ENCODE results near the gene NDUFAF8.

NDUFAF8 gene, protein sequence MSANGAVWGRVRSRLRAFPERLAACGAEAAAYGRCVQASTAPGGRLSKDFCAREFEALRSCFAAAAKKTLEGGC

DNA sequence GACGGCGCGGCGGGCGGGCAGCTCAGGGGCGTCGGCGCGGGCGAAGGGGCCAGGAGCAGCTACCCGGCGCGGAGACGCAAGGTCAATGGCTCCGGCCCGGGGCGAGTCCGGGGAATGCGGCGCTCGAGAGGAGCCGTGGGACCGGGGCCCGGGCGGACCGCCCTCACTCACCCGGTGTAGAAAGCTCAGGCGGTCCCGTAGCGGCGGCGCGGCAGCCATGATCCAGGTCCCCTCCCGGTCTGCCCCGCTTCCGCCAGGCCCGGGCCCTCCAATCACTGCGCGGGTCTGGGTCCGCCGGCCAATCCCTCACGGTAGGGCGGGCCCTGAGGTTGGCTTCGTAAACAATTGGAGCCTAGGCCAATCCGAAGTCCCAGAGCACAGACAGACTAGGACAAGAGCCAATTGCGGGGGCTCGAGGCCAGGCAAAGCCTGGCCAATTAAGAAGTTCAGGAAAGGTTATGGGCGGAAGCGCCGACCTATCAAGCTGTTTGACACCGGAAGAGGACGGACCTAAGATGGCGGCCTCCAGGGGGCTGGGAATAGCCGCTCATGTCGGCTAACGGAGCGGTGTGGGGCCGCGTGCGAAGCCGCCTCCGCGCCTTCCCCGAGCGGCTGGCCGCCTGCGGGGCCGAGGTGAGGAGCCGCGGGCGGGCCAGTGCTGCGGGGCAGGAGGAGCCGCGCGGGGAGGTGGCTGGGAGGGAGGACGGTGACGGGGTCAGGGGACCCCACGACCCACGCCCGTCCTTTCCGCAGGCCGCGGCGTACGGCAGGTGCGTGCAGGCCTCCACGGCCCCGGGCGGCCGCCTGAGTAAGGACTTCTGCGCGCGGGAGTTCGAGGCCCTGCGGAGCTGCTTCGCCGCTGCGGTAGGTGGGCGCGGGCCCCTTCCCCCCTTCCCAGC, at the start of gene NDUFAF8, which contains the start of gene TEPSIN:
TSS of gene NDUFAF8 (plus strand) at position 504 of the 899 bp plus-strand sequence. CDS start at position 550, 46 bp downstream.
TSS of gene TEPSIN (minus strand) at position 241 of the 899 bp plus-strand sequence. CDS start at position 219, 22 bp downstream.
- FAIRE-seq, result peak; percentile 99
- peak; percentile 100 for DNase-seq (ENCODE audit: insufficient read length, low spot score)

DNA sequence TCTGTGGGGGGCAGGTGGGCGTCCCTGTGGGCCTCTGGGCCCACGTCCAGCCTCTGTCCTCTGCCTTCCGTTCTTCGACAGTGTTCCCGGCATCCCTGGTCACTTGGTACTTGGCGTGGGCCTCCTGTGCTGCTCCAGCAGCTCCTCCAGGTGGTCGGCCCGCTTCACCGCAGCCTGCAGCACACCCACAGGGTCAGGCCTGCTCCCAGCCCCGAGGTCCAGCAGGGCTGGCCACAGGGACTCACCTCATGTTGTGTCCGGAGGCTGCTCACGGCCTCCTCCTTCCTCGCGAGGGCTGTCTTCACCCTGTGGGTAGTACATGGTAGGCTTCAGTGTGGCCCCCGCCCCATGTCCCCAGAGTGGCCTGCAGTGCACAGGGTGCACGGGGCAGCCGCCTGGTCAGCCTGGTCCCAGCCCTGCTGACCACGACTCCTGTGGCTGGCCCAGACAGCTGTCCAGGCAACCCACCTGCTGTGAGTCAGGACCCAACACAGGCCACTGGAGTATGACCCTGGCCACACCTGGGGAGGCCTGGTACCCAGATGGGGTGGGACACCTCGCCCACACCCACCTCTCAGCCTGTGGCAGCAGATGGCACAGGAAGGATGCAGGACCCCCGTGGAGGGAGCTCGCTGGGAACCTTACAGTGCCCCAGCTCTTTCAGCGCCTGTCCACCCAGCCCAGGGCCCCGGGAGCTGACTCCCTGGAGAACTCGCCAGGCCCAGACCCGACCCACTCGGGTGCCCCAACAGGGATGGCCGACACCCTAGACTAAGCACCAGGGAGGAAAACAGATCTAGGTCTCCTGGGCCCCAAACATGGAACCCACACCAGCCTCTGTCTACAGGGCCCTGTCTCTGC, 49.2 kb upstream of the NDUFAF8 start:
- FAIRE-seq (no peak), DNase-seq (ENCODE audit: insufficient read length, low spot score) (no peak)

DNA sequence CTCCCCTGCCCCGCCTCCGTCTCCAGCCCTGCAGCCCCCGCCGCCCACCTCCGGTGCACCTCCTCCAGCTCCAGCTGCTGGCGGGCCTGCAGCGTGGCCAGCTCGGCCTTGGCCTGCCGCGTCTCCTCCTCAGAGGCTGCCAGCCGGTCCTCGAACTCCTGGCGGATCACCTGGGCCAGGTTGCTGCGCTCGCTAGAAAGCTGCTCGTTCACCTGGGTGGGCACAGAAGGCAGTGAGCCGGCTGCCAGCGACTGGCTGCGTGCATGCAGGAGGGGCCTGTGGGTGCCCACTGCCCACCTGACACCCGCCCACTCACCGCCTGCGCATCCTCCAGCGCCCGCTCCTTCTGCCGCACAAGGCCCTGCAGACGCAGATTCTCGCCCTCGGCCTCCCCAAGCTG, 48.5 kb upstream of the NDUFAF8 start:
- no peak for FAIRE-seq
- DNase-seq (ENCODE audit: insufficient read length, low spot score), result no peak

DNA sequence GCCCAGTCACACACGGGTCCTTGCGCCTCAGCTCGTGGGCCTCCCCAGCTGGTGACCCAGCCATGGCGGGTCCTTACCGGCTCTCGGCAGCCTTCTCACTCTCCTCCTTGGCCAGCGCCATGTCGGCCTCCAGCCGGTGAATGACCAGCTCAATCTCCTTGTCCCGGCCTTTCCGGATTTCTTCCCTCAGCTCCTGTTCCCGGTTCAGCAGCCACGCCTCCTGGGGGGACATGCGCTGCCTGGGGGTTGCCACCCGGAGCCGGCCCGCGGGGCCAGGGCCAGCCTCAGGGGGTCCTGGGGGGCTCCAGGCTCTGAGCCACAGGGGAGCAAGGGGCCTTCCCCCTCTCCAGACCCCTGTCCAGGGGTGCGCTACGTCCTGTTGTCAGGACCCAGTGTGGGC, 48.0 kb upstream of the NDUFAF8 start:
- FAIRE-seq, result no peak

DNA sequence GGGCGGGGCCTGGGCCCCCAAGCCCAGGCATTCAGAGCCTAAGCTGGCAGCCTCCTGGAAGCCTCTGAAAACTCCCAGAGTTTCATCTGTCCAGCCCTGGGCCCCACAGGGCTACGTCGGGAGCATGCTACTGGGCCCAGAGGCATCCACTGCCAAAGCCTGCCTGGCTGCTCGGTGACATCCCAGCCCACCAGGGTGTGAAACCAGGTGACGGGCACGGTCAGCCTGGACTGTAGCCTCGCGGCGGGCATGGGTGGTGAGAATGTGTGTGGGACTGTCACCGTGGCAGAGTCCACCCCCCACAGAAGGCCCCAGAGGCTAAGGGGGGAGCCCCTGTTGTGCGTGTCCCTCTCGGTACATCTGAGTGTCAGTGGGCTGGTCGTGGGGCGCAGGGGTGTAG, 47.5 kb upstream of the NDUFAF8 start:
- DNase-seq (ENCODE audit: insufficient read length, low spot score), result no peak
- no peak for FAIRE-seq

More for the DNA sequence above, 48.0 kb upstream of the NDUFAF8 start:
- DNase-seq (ENCODE audit: insufficient read length, low spot score), result no peak

DNA sequence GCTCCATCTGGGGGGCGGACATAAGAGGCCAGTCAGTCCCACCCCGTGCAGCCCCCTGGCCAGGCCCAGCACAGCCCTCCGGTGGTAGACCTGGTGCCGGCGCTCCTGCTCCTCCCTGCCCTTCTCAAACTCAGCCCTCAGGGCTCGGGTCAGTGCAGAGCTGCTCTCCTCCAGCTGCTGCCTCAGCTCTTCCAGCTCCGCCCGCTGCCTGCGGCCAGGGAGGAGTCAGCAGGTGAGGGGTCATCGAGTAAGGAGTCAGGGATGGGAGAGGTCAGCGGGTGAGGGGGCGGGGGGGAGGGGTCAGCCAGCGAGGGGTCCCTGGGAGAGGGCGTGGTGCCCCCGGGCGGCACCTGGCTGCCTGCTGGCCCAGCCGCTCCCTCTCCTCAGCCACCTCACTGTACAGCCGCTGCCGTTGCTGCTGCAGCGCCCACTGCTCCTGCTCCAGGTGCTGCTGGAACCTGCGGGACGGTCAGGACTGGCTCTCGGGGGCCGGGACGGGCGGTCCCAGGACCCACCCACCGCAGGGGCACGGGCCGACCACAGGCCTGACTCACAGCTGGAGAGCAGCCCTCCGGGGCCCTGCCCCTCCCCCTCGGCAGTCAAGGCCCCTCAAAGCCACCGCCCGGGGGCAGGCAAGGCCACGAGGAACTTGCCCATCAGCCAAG, 46.6 kb upstream of the NDUFAF8 start:
- FAIRE-seq (no peak), DNase-seq (ENCODE audit: insufficient read length, low spot score) (no peak)

DNA sequence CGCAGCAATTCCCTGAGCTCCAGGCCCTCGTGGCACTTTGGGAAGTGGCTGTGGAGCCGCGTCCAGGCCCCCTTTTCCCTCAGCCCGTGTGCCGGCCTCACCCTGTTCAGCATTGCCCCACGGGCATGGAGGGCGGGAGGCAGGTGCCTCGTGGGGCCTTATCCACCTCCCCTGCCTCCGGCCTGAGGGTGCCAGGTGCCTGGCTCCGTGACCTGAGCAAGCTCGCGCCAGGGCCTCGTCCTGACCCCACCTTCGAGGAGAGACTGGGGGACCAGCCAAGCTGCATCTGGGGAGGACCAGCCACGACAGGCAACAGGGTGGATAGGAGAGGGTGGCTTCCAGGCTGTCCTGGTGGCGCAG, 46.1 kb upstream of the NDUFAF8 start:
- FAIRE-seq (no peak), DNase-seq (ENCODE audit: insufficient read length, low spot score) (no peak)

DNA sequence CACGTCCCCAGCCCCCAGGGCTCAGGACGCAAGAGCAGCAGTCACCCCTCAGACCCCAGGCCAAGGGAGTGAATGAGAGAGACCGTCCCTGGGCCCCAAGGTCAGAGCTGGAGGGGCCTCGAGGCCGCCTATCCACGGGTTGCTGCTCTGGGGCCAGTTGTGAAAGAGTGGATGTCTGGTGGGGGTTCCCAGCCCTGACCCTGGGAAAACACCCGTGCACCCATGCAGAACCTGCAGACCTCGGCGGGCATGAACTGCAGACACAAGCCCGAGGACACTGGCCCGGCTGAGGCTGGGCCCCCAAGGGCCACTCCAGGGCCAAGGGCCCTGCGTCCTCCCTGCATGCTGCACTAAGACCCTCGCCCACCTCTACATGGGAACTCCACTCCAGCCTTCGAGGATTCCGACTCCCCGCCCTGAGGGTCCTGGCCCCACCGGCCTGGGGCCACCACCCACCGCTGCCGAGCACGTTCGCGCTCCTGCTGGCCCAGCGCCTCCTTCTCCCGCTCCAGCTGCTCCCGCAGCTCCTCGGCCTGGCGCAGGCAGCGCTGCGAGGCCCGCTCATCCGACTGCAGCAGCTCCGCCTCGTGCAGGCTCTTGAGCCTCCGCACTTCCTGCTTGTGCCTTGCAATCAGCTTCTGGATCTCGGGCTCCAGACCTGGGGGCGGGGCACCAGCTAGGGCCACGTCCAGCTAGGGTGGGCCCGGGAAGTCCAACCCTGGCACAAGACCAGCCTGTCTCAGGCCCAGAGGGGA, 45.5 kb upstream of the NDUFAF8 start:
- FAIRE-seq (no peak), DNase-seq (ENCODE audit: insufficient read length, low spot score) (no peak)

DNA sequence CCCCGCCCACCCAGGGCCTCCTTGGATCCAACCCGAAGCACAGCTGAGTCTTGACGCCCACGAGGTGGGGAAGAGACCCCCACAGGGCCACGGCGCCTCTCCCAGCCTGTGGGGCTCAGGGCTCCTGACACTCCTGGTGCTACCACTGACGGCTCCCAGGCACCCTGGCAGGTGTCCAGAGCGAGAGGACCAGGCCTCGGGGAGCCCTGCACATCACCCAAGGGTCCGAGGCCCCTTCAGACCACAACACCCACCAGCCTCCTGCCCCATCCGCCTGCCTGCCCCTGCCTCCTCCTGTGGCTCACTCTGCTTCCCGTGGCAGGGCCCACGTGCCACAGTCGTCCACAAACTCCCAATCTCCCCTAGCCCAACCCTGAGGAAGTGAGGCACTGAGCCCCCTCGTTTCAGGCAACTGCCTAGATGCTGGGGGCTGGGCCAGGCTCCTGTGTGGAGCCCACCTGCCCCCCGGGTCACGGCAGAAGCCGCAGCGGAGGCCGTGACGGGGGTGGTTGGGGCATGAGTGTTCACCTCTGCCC, 44.8 kb upstream of the NDUFAF8 start:
- FAIRE-seq, result no peak
- no peak for DNase-seq (ENCODE audit: insufficient read length, low spot score)

DNA sequence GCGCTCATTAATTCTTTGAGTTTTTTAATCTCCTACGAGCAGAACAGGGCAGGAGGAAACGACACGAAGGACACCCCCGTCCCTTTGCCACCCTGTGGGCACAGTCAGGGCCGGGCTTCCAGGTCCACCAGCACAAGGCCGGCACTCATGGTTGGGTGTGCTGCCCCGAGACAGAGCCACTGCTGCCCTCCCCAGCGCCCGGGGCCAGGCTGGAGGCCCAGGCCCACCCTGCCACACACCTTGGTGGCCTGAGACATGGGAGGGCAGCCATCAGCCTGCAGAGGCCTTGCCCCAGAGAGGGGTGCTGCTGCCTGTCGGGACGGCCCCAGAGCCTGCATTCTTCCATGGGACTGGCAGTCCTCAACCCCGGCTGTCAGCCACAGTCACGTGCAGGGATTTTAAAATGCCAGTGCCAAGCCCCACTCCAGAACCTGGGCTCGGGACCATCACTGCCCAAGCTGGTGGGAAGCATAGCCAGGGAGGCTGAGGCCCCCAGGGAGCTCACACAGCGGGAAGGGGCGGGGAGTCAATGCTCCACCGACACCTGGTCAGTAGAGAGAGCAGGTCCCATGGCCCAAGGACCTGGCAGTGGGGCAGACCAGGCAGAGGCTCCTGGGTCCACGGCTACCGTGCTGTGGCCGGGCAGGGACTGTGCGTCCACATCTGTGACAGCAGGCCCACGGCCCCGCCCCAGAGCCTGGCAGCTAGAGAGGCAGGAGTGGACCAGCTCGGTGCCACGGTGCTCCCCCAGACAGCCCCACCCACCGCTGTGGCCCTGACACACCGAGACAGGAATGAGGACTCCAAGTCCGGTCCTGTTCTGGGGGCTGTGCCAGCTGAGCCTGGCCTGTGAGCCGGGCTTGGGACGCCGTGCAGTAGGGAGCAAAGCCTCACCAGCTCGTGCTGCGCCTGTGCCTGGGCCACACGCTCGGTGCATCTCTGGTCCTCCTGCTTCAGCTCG, 43.9 kb upstream of the NDUFAF8 start:
- DNase-seq (ENCODE audit: insufficient read length, low spot score) (no peak), FAIRE-seq (no peak)

DNA sequence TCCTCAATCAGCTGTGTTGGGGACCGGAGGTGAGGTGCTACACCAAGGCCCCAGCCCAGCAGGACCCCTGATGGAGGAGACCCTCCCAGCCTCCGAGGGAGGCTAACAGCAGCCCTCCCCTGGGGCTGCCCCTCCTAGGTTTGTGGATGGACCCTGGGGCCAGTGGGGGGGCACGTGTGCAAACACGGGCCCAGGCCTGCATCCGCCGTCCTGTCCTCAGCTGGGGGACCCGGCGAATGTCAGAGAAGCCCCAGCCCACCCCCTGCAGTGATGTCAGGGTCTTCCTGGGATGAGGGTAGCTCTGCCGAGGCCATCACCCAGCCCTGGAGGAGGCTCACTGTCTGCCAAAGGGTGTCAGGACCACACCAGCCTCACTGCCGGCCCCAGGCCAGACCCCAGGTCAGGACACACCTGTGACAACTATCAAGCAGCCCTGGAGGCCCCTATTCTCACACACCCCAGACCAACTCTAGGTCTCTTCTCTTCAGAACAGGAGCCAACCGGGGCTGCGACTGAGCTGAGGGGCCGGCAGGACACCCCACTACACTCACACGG, 43.1 kb upstream of the NDUFAF8 start:
- FAIRE-seq, result no peak
- no peak for DNase-seq (ENCODE audit: insufficient read length, low spot score)

DNA sequence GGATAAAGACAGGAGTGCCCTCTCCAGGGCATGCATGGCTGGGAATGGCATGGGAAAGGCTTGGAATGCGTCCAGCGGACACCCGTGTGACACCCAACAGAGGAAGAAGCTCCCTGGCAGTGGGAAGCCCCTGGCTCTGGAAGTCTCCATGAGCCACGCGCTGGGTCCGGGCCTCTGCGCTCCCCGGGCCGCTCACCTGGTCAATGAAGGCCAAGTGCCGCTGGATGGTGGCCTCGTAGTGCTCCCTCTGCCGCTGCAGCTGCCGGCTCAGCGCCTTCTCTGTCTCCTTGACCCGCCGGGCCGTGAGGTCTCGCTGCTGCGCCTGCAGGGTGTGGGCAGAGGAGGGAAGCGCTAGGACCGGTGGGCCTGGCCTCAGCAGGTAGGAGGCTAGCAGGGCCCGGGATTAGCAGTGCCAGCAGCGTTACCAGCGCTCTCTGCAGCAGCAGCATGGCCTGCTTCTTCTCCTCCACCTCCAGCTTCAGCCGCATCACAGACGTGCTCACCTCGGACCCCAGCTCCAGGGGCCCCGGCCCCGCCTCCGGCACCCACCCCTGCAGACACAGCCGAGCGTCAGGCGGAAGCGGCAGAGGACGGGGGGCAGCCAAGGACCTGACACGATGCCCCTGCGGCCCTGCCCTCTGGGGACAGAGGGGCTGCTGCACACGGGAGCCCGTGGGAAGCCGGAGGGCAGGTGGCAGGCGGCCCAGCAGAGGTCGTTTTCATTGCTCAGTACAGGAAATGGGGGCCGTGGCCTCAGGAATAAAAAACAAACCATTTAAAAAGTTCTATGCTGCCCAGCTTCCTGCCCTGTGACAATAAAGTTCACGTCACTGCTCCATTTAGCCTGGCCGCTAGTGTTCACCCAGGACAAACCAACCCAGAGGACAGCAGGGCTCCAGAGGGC, 42.4 kb upstream of the NDUFAF8 start:
- DNase-seq (ENCODE audit: insufficient read length, low spot score), result no peak
- FAIRE-seq, result no peak

DNA sequence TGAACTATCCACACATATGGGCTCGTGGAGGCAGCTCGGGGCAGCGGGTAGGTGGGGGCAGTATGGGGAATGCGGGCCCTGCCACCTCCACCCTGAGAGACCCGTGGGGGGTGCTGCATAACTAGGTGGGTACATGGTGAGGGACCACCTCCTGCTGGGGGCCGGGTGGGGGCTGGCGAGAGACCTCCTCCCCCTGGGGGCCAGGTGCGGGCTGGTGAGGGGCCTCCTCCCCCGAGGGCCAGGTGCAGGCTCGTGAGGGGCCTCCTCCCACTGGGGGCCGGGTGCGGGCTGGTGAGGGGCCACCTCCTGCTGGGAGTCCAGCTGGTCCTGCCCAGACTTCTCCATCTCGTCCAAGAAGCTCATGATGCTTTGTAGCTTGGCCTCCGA, 41.7 kb upstream of the NDUFAF8 start:
- FAIRE-seq, result no peak

DNA sequence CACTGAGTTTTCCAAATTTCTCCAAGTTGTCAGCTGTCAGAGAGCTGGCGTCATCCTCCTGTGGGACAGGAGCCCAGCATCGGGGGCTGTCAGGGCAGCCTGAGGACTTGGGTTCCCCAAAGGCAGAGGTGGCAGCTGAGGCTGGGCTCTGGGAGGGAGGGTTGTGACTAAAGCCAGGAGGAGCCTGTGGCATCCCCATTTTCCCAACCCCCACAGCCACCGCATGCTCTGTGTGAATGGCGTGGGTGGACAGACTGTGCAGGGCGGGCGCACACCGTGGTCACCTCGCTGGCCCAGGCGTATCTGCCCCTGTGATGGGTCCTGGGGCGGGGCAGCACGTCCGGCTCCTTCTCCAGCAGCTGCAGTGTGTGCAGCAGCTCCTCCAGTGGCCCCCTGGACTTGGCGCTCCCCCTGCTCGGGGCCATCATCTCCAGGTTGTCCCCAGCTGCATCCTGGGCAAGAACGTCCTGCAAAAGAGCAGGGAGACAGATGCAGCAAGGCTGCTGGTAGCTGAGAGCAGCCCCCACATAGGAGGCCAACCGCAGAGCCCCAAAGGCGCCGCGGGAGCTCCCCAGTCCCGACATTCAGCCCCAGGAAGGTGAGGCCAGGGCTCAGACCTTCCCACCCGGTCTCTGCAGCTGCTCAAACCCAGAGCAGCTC, 41.2 kb upstream of the NDUFAF8 start:
- FAIRE-seq (no peak), DNase-seq (ENCODE audit: insufficient read length, low spot score) (no peak)

More for the DNA sequence above, 41.7 kb upstream of the NDUFAF8 start:
- no peak for DNase-seq (ENCODE audit: insufficient read length, low spot score)

DNA sequence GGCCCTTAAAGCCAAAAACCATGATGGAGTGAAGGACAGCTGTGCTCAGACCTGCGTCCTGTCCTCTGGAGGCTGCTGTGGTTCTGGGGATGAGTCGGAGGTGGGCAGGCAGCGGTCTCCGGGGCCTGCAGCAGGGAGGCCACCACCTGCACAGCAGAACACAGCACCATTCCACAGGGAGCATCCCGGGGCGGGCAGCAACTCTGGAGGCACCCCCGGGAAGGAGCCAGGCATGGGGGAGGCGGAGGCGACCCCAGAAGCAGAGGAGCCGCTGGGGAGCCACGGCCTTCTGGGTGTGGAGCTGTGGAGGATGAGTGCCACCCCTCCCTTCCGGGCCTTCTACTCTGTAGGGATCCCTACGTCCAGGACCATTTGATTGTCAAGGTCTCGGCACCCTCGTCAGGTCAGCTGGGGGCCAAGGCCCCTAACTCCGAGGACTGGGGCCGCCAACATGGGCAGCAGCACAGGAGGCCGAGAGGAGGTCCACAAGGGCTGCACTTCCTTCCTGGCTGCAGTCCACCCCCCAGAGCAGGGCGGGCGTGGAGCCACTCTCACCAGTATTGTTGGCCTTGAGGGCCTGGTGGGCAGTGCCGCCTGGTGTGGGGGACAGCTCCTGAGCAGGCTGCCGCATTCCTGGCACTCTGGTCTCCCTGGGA, 40.2 kb upstream of the NDUFAF8 start:
- no peak for FAIRE-seq

DNA sequence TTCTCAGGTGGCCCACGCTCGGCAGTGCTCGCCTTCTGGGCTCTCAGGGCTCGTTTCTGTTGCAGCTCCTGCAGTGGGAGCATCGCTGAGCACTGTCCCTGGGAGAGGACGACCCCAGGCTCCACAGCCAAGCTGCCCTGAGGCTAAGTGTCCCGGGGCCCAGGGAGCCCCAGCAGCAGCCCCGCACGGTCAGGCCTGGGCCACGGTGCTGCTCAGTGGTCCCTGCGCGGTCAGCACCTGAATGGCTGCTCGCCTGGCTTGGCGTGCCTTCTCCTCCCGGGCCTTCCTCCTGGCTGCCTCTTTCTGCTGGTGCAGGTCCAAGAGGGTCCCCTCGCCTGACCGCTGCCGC, 39.7 kb upstream of the NDUFAF8 start:
- no peak for DNase-seq (ENCODE audit: insufficient read length, low spot score)
- FAIRE-seq, result no peak

More for the DNA sequence above, 40.2 kb upstream of the NDUFAF8 start:
- DNase-seq (ENCODE audit: insufficient read length, low spot score), result no peak
